PC-9 (cell line): ENCODE measurements around the gene CYB5RL.

ENCODE experiments used
- EZH2 ChIP-seq: fragments of 200-600 bp; sonication (generic); IDR thresholded peaks from 2 replicates; pipeline ENCODE4 v1.8.0; 2017; ENCODE audit warnings: antibody characterized with exemption, low read depth
- TF ChIP-seq, protein P1 (sequence below): fragments of 200-600 bp; sonication (generic); conservative IDR thresholded peaks from 2 replicates; pipeline ENCODE4 v1.6.1; 2017; ENCODE audit warnings: mixed run types, antibody characterized with exemption, mild to moderate bottlenecking, moderate library complexity

DNA sequence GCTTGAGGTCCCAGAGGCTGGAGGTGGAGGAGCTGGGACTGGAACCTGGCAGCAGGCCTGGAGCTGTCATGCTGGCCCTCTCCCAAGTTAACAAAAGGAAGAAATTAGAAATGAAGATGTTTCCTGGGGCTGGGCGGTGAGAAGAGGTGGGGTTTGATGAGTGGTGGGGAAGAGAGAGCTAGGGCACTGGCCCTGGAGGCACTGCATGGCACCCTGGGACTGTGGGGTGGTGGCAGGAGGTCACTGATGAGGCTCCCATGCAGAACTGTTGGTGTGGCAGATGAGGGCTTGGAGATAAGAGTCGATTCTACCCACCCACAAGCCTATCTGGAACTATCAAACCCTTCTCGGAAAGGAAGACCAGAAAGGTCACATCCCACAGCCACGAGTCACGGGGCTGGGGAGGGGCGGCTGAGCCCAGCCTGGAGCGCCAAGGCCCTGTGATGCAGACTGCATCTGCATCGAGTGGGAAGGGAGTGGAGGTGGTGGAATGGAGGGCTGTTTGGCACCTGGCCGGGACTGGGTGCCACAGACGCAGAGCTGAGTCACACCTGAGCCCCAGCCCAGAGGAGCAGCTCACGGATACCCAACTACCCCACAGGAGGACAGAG lies 29.6 kb upstream of the CYB5RL start:
- TF ChIP-seq, protein P1, sequence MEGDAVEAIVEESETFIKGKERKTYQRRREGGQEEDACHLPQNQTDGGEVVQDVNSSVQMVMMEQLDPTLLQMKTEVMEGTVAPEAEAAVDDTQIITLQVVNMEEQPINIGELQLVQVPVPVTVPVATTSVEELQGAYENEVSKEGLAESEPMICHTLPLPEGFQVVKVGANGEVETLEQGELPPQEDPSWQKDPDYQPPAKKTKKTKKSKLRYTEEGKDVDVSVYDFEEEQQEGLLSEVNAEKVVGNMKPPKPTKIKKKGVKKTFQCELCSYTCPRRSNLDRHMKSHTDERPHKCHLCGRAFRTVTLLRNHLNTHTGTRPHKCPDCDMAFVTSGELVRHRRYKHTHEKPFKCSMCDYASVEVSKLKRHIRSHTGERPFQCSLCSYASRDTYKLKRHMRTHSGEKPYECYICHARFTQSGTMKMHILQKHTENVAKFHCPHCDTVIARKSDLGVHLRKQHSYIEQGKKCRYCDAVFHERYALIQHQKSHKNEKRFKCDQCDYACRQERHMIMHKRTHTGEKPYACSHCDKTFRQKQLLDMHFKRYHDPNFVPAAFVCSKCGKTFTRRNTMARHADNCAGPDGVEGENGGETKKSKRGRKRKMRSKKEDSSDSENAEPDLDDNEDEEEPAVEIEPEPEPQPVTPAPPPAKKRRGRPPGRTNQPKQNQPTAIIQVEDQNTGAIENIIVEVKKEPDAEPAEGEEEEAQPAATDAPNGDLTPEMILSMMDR, result no peak
- TF ChIP-seq EZH2, result no peak
